Choroid plexus epithelial cell (primary cell): Measurements from ENCODE around the gene PAPSS2.
A peak's percentile ranks its signal among the peaks of the same experiment; 100 is the strongest.

ENCODE experiments used
- DNase-seq: peaks from one replicate; pipeline ENCODE4 v3.0.0-alpha.2; 2010; ENCODE audit warnings: low read depth
- H3K4me3 ChIP-seq: 2 replicates; pipeline ENCODE4 v1.5.1; 2011; ENCODE audit warnings: low read depth, mild to moderate bottlenecking, control low read depth, low read length, moderate library complexity
- CTCF ChIP-seq: conservative IDR thresholded peaks from 2 replicates; pipeline ENCODE4 v1.5.1; 2011; ENCODE audit warnings: low read depth, mild to moderate bottlenecking, control low read depth, inconsistent platforms, low read length, moderate library complexity

The PAPSS2 gene

GRCh38 chr10:87764072-87764934 lies 104.6 kb downstream of the PAPSS2 start:
- no peak for DNase-seq
- H3K4me3 ChIP-seq, result no peak overlapping the region
- TF ChIP-seq CTCF, result no peak

GRCh38 chr10:87765666-87766376 lies 106.1 kb downstream of the PAPSS2 start:
- H3K4me3 ChIP-seq, result no peak overlapping the region
- no peak for TF ChIP-seq CTCF
- no peak for DNase-seq

- DNase-seq, result peak; percentile 89
- no peak overlapping the region for H3K4me3 ChIP-seq
- peak; percentile 18 for TF ChIP-seq CTCF
These were observed 107.6 kb downstream of the PAPSS2 start for GRCh38 chr10:87767253-87767652.

- DNase-seq, result peak; percentile 64
- no peak overlapping the region for H3K4me3 ChIP-seq
- peak; percentile 42 for TF ChIP-seq CTCF
These were observed 112.3 kb downstream of the PAPSS2 start for GRCh38 chr10:87771871-87772500.

- TF ChIP-seq CTCF, result no peak
- DNase-seq, result peak; percentile 53
- H3K4me3 ChIP-seq, result no peak overlapping the region
These were observed 116.1 kb downstream of the PAPSS2 start for GRCh38 chr10:87775766-87776165.

GRCh38 chr10:87776328-87776727 lies 116.7 kb downstream of the PAPSS2 start:
- TF ChIP-seq CTCF, result no peak
- no peak for DNase-seq
- no peak overlapping the region for H3K4me3 ChIP-seq
